Kidney epithelial cell (primary cell): Measurements from ENCODE around the gene RNF217. TPM values are rescaled to one million over a fixed set of nuclear protein-coding genes. Genes with fewer than 3 reads are reported as not detected.

ENCODE experiments used
- DNase-seq: peaks from one replicate; pipeline ENCODE4 v3.0.0-alpha.2; 2010; ENCODE audit warnings: low read depth
- H3K27me3 ChIP-seq: 2 replicates; pipeline ENCODE4 v1.6.0; 2011; ENCODE audit warnings: low read length; ENCODE audit not compliant: control insufficient read depth, insufficient read depth
- H3K36me3 ChIP-seq: 2 replicates; pipeline ENCODE4 v1.5.1; 2011; ENCODE audit warnings: low read length; ENCODE audit not compliant: control insufficient read depth, insufficient read depth
- H3K4me3 ChIP-seq: 2 replicates; pipeline ENCODE4 v1.5.1; 2011; ENCODE audit warnings: low read depth, mild to moderate bottlenecking, control low read depth, low read length
- total RNA-seq: library from RNA; depleted of rRNA; stranded (reverse); fragments of >200 nt; gene quantifications from 2 replicates; pipeline ENCODE4 v1.2.3, GENCODE V29; 2015
- TF ChIP-seq, protein P1 (sequence below): IDR thresholded peaks from 2 replicates; pipeline ENCODE4 v1.5.1; 2011; ENCODE audit warnings: mild to moderate bottlenecking, moderate library complexity, low read length, control low read depth, inconsistent platforms; ENCODE audit not compliant: insufficient read depth, poor library complexity, severe bottlenecking

Gene RNF217
- total RNA-seq, 1 donor from 2014 or later, result 22.1 TPM

DNA sequence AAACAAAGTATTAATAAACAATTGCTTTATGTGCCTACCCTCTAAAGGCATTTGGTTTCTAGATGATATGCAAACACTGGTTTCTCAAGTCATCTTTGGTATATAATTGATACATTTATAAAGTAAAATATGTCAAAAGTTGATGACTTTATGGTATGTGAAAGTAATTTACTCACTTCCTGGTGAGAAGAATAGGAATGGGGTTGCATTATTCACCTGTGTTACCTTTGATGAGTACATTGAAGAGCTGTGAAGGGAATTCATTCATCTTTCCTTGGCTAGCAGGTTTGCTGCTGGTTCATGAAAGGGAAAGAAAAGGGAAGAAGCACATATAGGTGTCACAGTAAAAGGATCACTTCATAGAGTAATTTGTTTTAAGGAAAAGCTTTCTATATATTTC, 20.4 kb downstream of the RNF217 start:
- Histone ChIP-seq H3K36me3 (peaks cover 8% of the 10 kb centered on the region), H3K4me3 (no peak overlapping the region), H3K27me3 (no peaks in the 10 kb centered on the region)
- TF ChIP-seq, protein P1, sequence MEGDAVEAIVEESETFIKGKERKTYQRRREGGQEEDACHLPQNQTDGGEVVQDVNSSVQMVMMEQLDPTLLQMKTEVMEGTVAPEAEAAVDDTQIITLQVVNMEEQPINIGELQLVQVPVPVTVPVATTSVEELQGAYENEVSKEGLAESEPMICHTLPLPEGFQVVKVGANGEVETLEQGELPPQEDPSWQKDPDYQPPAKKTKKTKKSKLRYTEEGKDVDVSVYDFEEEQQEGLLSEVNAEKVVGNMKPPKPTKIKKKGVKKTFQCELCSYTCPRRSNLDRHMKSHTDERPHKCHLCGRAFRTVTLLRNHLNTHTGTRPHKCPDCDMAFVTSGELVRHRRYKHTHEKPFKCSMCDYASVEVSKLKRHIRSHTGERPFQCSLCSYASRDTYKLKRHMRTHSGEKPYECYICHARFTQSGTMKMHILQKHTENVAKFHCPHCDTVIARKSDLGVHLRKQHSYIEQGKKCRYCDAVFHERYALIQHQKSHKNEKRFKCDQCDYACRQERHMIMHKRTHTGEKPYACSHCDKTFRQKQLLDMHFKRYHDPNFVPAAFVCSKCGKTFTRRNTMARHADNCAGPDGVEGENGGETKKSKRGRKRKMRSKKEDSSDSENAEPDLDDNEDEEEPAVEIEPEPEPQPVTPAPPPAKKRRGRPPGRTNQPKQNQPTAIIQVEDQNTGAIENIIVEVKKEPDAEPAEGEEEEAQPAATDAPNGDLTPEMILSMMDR, result no peak
- no peak for DNase-seq

DNA sequence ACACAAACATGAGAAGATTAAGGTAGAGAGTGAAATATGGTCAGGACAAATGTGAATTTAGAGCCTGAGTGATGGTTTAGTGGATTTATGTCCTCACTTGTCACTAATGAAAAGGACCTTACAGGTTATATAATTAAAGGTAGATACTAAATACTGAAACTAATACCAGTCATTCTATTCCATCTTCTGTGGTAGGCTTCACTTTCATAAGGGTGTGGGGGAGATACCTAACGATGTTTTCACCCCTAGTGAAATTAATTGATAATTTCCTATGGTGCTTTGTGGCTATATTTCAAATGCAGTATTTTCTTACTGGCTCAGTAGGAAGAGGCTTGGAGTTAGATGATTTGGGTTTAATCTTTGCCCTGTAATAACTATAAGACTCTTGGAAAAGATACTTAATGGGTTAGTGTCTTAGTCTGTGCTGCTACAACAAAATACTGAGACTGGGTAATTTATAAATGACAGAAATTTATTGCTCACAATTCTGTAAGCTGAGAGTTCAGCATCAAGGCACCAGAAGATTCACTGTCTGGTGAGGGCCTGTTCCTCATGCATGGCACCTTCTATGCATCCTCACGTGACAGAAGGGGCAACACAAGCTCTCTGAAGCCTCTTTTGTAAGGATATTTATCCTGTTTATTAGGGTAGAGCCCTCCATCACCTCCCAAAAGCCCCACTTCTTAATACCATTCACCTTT, 21.3 kb downstream of the RNF217 start:
- DNase-seq, result no peak
- TF ChIP-seq, protein P1, result no peak
- no peak overlapping the region for H3K4me3 ChIP-seq
- no peaks in the 10 kb centered on the region for H3K27me3 ChIP-seq
- H3K36me3 ChIP-seq, result peaks cover 3% of the 10 kb centered on the region

DNA sequence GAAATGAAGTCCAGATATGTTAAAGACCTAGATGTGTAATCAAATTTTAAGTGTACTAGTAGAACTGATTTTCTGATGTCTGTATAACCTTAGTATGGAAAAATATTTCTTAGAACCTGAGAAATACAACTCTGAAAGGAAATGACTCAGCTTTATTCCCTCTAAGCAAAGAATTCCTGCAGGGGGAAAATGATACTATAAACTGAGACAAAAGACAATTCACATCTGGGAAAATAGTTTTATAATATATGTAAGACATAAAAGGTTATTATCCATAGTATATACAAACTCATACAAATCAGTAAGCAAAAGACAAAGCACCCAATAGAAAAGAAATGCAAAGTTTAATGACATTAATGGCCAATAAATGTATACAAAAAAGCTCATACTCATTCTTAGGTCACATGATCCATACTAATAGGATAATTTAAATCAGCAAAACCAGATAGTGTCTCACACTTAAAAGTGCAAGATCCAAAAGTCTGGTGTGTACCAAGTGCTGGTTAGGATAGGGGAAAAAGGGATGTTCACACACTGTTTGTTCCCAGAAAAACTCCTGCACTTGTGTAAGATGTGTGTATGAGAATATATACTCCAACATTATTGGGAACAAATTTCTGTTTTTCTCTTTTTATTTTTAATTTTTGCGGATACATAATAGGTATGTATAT, 22.6 kb downstream of the RNF217 start:
- no peaks in the 10 kb centered on the region for H3K36me3 ChIP-seq
- no peaks in the 10 kb centered on the region for H3K27me3 ChIP-seq
- no peak for DNase-seq
- H3K4me3 ChIP-seq, result no peak overlapping the region
- TF ChIP-seq, protein P1, result no peak

DNA sequence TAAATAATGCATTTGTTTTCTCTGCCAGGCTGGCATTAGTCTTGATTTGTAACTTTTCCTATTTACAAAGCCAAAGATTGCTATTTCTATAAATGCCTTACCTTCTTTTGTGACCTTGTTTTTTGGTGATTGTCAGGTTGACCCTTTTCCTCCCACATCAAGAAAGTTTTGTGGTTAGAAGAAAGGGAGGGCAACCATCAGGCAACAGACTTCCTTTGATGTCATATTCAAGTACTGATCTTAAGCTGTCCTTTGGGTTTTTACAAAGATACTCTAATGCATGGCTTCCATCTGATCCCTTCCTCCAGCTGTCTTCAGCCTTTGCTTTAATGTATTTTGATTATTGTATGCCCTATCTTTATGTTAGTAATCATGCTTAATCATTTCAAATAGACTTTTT, 23.9 kb downstream of the RNF217 start:
- no peak for DNase-seq
- Histone ChIP-seq H3K36me3 (no peaks in the 10 kb centered on the region), H3K27me3 (no peaks in the 10 kb centered on the region), H3K4me3 (no peak overlapping the region)
- TF ChIP-seq, protein P1, result no peak

DNA sequence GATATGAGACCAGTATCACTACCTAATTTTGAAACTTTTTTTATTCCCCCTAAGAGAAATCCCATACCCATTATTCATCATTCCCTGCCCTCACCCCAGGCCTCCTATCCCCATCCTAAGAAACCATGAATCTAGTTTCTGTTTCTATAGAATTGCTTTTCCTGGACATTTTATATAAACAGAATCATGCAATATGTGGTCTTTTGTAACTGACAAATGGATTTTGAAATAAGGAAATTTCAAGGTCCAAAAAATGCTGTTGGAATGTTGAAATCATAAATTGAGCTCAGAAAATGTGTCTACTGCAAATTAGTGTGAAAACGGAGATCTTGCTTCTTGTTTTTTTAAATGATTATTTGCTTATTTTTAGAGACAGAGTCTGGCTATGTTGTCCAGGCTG, 25.1 kb downstream of the RNF217 start:
- TF ChIP-seq, protein P1, result no peak
- no peaks in the 10 kb centered on the region for H3K36me3 ChIP-seq

DNA sequence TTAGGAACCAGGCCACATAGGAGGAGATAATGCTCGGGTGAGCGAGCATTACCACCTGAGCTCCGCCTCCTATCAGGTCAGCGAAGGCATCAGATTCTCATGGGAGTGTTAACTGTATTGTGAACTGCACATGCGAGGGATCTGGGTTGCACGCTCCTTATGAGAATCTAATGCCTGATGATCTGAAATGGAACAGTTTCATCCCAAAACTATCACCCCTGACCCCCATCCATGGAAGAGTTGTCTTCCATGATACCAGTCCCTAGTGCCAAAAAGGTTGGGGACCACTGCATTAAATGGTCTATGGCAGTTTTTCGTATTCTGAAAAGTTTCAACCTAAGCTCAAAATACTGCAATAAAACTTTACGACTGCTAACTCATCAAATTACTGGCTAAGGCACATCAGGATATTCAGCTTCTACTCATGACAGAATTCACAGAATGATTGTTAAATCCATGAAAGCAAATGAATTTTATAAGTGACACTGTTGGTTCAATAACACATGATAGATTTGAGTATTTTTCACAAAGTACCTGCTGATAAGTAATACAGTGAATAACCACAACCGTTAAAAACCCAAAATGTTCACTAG, 25.9 kb downstream of the RNF217 start:
- DNase-seq, result no peak
- H3K36me3 ChIP-seq, result no peaks in the 10 kb centered on the region
- H3K4me3 ChIP-seq, result no peak overlapping the region
- TF ChIP-seq, protein P1, result no peak
- no peaks in the 10 kb centered on the region for H3K27me3 ChIP-seq

More for the DNA sequence above, 25.1 kb downstream of the RNF217 start:
- no peaks in the 10 kb centered on the region for H3K27me3 ChIP-seq
- DNase-seq, result no peak
- no peak overlapping the region for H3K4me3 ChIP-seq
